Retinal pigment epithelial cell (primary cell): ENCODE measurements around the gene XK.
"Not testable (repeated sequence)": the region's sequence is repeated elsewhere in the genome, so short reads cannot be mapped to it uniquely, and the experiment has no call there.

ENCODE experiments used
- DNase-seq: peaks from one replicate; pipeline ENCODE4 v3.0.0-alpha.2; 2010; ENCODE audit warnings: low read depth
- H3K4me3 ChIP-seq: 2 replicates; pipeline ENCODE4 v1.5.1; 2011; ENCODE audit warnings: mild to moderate bottlenecking, low read length, control low read depth, moderate library complexity
- TF ChIP-seq, protein P1 (sequence below): conservative IDR thresholded peaks from 2 replicates; pipeline ENCODE4 v1.5.1; 2011; ENCODE audit warnings: low read depth, low read length, control low read depth, inconsistent platforms

The XK gene

GRCh38 chrX:37763400-37763799, 77.8 kb downstream of the XK start:
- TF ChIP-seq, protein P1, sequence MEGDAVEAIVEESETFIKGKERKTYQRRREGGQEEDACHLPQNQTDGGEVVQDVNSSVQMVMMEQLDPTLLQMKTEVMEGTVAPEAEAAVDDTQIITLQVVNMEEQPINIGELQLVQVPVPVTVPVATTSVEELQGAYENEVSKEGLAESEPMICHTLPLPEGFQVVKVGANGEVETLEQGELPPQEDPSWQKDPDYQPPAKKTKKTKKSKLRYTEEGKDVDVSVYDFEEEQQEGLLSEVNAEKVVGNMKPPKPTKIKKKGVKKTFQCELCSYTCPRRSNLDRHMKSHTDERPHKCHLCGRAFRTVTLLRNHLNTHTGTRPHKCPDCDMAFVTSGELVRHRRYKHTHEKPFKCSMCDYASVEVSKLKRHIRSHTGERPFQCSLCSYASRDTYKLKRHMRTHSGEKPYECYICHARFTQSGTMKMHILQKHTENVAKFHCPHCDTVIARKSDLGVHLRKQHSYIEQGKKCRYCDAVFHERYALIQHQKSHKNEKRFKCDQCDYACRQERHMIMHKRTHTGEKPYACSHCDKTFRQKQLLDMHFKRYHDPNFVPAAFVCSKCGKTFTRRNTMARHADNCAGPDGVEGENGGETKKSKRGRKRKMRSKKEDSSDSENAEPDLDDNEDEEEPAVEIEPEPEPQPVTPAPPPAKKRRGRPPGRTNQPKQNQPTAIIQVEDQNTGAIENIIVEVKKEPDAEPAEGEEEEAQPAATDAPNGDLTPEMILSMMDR: no peak
- DNase-seq: no peak
- H3K4me3 ChIP-seq: no peak overlapping the region

DNA sequence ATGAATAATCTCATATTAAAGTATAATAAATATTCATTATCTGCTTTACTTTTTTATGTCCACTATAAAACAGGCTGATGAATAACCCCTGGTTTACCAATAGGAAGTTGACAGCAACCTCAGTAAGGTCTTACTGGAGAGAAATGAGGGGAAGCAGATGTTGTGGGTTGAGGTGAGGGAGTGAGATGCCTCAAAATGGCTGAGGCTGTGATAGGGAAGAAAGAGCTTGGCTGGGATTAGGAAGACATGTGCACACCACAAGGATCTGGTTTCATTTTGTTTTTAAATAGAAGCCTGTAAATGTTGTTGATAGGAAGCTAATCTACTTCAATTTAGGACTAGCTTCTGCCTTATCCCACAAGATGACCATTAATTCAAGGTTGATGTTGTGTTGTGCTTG, 79.9 kb downstream of the XK start:
- TF ChIP-seq, protein P1: no peak
- no peak overlapping the region for H3K4me3 ChIP-seq
- DNase-seq: no peak

GRCh38 chrX:37767430-37767829, 81.8 kb downstream of the XK start:
- H3K4me3 ChIP-seq: no peak overlapping the region
- no peak for DNase-seq
- TF ChIP-seq, protein P1: no peak

- H3K4me3 ChIP-seq, DNase-seq: not testable (repeated sequence)
These were observed 83.3 kb downstream of the XK start for GRCh38 chrX:37768866-37769265.

GRCh38 chrX:37776283-37776986, 90.8 kb downstream of the XK start:
- no peak for DNase-seq
- TF ChIP-seq, protein P1: no peak
- no peak overlapping the region for H3K4me3 ChIP-seq

GRCh38 chrX:37776987-37777325, 91.4 kb downstream of the XK start:
- no peak for DNase-seq
- H3K4me3 ChIP-seq: no peak overlapping the region
- TF ChIP-seq, protein P1: no peak

DNA sequence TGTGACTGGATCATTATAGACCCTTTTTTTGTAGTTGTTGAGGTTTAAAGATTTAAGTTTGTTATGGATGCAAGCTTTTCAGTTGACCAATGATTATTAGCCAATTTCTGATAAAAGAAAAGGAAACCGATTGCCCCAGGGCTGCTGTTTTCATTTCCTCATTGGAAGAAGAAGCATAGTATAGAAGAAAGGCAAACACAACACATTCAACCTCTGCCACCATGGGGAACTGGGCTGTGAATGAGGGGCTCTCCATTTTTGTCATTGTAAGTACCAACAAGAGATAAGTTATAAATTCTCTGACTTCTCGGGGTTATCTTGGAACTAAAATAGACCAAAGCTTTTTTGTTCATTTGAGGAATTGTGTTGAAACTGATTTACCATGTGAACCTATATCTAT, 94.3 kb downstream of the XK start, which contains the start of gene CYBB:
CYBB (plus strand) TSS at position 203 of the 400 bp plus-strand sequence; CDS start at position 222, 19 bp downstream.
- DNase-seq: no peak
- TF ChIP-seq, protein P1: no peak
- no peak within 1 kb of the TSS for H3K4me3 ChIP-seq
